NCI-H526 (cell line): ENCODE data around the gene SUFU.
"Not testable (repeated sequence)": the region's sequence is repeated elsewhere in the genome, so short reads cannot be mapped to it uniquely, and the experiment has no call there.

Experiments
- DNase-seq, 2 experiments: peaks; one replicate each; lab custom pipeline; 2025; lab: John Stamatoyannopoulos, UW

SUFU gene

GRCh38 chr10:102652170-102652916 lies 148.6 kb downstream of the SUFU start:
- DNase-seq, result no peak

GRCh38 chr10:102653060-102653459 lies 149.3 kb downstream of the SUFU start:
- no peak for DNase-seq

GRCh38 chr10:102654566-102654965 lies 150.8 kb downstream of the SUFU start:
- DNase-seq, result no peak

GRCh38 chr10:102654969-102655368 lies 151.2 kb downstream of the SUFU start:
- no peak for DNase-seq

GRCh38 chr10:102656026-102656425 lies 152.3 kb downstream of the SUFU start:
- DNase-seq, result no peak

- no peak for DNase-seq
Observed at GRCh38 chr10:102656791-102657371, 153.1 kb downstream of the SUFU start.

GRCh38 chr10:102657451-102657850 lies 153.7 kb downstream of the SUFU start:
- DNase-seq, result no peak

GRCh38 chr10:102657984-102658724 lies 154.4 kb downstream of the SUFU start:
- no peak for DNase-seq

GRCh38 chr10:102658802-102659201 lies 155.0 kb downstream of the SUFU start:
- no peak for DNase-seq

- no peak for DNase-seq
Observed at GRCh38 chr10:102660888-102661657, 157.3 kb downstream of the SUFU start.

- no peak for DNase-seq
Observed at GRCh38 chr10:102661658-102662028, 157.9 kb downstream of the SUFU start.

GRCh38 chr10:102665904-102666509 lies 162.2 kb downstream of the SUFU start:
- no peak for DNase-seq

- DNase-seq, result not testable (repeated sequence)
Observed at GRCh38 chr10:102667411-102667810, 163.6 kb downstream of the SUFU start.

- DNase-seq, result no peak
Observed at GRCh38 chr10:102668326-102669107, 164.7 kb downstream of the SUFU start.

GRCh38 chr10:102669206-102670064 lies 165.7 kb downstream of the SUFU start:
- no peak for DNase-seq

- DNase-seq, result no peak
Observed at GRCh38 chr10:102670065-102670670, 166.4 kb downstream of the SUFU start.

GRCh38 chr10:102670871-102671434 lies 167.2 kb downstream of the SUFU start:
- no peak for DNase-seq

- no peak for DNase-seq
Observed at GRCh38 chr10:102673236-102673818, 169.6 kb downstream of the SUFU start.
